GM19239 (cell line): ENCODE results near the gene FAS.
A peak's percentile ranks its signal among the peaks of the same experiment; 100 is the strongest.
"Not testable (repeated sequence)": the region's sequence is repeated elsewhere in the genome, so short reads cannot be mapped to it uniquely, and the experiment has no call there.

Experiments
- DNase-seq: peaks from one replicate; pipeline ENCODE4 v3.0.0; 2011; ENCODE audit warnings: low spot score; ENCODE audit not compliant: insufficient read length
- FAIRE-seq: peaks from 2 replicates; lab custom pipeline; 2011; peaks lifted over from hg19 to GRCh38; lab: Jason Lieb, UNC

The FAS gene

GRCh38 chr10:88991161-88991898 lies 732 bp downstream of the FAS start:
- FAIRE-seq (no peak), DNase-seq (no peak)

- FAIRE-seq = peak; percentile 95
- no peak for DNase-seq
Observed at GRCh38 chr10:88991899-88992320, 1.3 kb downstream of the FAS start.

- no peak for DNase-seq
- FAIRE-seq = peak; percentile 82
Observed at GRCh38 chr10:88992921-88993524, 2.4 kb downstream of the FAS start.

GRCh38 chr10:88994019-88994418 lies 3.4 kb downstream of the FAS start:
- no peak for DNase-seq

GRCh38 chr10:88995156-88995876 lies 4.7 kb downstream of the FAS start:
- FAIRE-seq (no peak), DNase-seq (no peak)

More at GRCh38 chr10:88994019-88994418, 3.4 kb downstream of the FAS start:
- peak; percentile 56 for FAIRE-seq

- DNase-seq = no peak
- FAIRE-seq = peak; percentile 91
Observed at GRCh38 chr10:88996927-88997326, 6.3 kb downstream of the FAS start.

GRCh38 chr10:88999625-89000024 lies 9.0 kb downstream of the FAS start:
- no peak for DNase-seq
- FAIRE-seq = peak; percentile 31

- FAIRE-seq (peak; percentile 85), DNase-seq (no peak)
Observed at GRCh38 chr10:89001024-89001728, 10.6 kb downstream of the FAS start.

- no peak for FAIRE-seq
- no peak for DNase-seq
Observed at GRCh38 chr10:89001729-89002072, 11.1 kb downstream of the FAS start.

GRCh38 chr10:89002226-89002978 lies 11.8 kb downstream of the FAS start:
- peak; percentile 66 for FAIRE-seq

GRCh38 chr10:89003344-89003743 lies 12.7 kb downstream of the FAS start:
- peak; percentile 66 for FAIRE-seq

More at GRCh38 chr10:89002226-89002978, 11.8 kb downstream of the FAS start:
- no peak for DNase-seq

GRCh38 chr10:89007129-89007893 lies 16.7 kb downstream of the FAS start:
- peak; percentile 70 for FAIRE-seq

More at GRCh38 chr10:89003344-89003743, 12.7 kb downstream of the FAS start:
- no peak for DNase-seq

GRCh38 chr10:89018700-89019346 lies 28.2 kb downstream of the FAS start:
- not testable (repeated sequence) for DNase-seq, FAIRE-seq

More at GRCh38 chr10:89007129-89007893, 16.7 kb downstream of the FAS start:
- no peak for DNase-seq

GRCh38 chr10:89019569-89020327 lies 29.1 kb downstream of the FAS start:
- FAIRE-seq (no peak), DNase-seq (no peak)

GRCh38 chr10:89021526-89021925 lies 30.9 kb downstream of the FAS start:
- FAIRE-seq, DNase-seq: not testable (repeated sequence)

- no peak for DNase-seq
- no peak for FAIRE-seq
Observed at GRCh38 chr10:89022734-89023133, 32.1 kb downstream of the FAS start.

GRCh38 chr10:89025453-89025852 lies 34.9 kb downstream of the FAS start:
- DNase-seq (no peak), FAIRE-seq (no peak)

- FAIRE-seq (no peak), DNase-seq (no peak)
Observed at GRCh38 chr10:89029181-89029580, 38.6 kb downstream of the FAS start.
